ENCODE data around the gene MACROD1.

Gene MACROD1

DNA sequence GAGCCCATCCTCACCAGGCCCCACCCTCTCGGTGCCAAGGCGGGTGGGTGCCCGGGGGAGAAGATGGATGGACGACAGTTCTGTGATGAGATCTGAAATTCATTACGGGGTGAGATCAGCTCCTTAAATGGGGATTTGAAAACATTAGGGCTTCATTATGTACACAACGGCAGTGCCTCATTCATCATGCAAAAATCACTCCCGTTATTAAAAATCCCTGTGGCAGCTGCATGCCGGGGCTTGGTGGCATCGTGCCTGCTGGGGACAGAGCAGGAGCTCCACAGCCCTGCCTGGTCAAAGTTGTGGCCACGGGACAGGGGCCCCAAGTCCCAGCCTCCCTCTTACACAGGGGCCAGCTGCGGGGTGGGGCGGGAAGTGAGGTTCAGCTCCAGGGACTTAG is 159.5 kb downstream of the MACROD1 start:
- H3K4me3 ChIP-seq (ENCODE audit: low read length in 2 of 2), result no peak overlapping the region
- no peak overlapping the region for H3K27ac ChIP-seq (ENCODE audit: low read depth in 2 of 2, low read length in 2 of 2)
- no peak overlapping the region for H3K9ac ChIP-seq (ENCODE audit: low read depth in 1 of 2, low read length in 2 of 2)
- peaks cover 0 to 6% of the 10 kb centered on the region in 2 donors for H3K27me3 ChIP-seq (ENCODE audit: control insufficient read depth in 2 of 2, insufficient read depth in 2 of 2, low read length in 2 of 2)
- H3K36me3 ChIP-seq (ENCODE audit: control insufficient read depth in 2 of 2, insufficient read depth in 2 of 2, low read length in 2 of 2), result no peaks in the 10 kb centered on the region
- H3K4me1 ChIP-seq (ENCODE audit: control insufficient read depth in 2 of 2, insufficient read depth in 2 of 2, low read length in 2 of 2), result peaks cover 0 to 15% of the 10 kb centered on the region in 2 donors
- H3K9me3 ChIP-seq (ENCODE audit: control insufficient read depth in 2 of 2, low read length in 2 of 2), result no peaks in the 10 kb centered on the region

DNA sequence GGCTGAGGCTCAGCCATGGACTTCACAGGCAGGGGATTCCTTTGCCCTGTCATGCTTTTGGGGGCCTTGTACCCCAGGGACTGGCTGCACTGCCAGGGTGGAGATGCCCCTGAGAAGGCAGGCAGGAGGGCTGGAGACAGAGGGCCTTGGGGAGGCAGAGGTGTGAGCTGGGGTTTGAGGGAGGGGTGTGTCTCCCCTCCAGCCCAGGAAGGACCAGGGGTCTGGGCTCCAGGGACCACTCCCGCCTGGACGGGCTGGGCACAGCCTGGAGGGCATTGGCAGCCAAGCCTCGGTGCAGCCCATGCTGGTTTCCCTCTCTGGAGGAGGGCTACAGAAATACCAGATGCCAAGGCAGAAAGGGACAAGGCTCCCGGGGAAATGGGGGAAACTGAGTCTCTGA is 160.2 kb downstream of the MACROD1 start:
- H3K27ac ChIP-seq (ENCODE audit: low read depth in 2 of 2, low read length in 2 of 2), result no peak overlapping the region
- H3K4me3 ChIP-seq (ENCODE audit: low read length in 2 of 2), result no peak overlapping the region
- peaks cover 4 to 15% of the 10 kb centered on the region in 2 donors for H3K4me1 ChIP-seq (ENCODE audit: control insufficient read depth in 2 of 2, insufficient read depth in 2 of 2, low read length in 2 of 2)
- H3K27me3 ChIP-seq (ENCODE audit: control insufficient read depth in 2 of 2, insufficient read depth in 2 of 2, low read length in 2 of 2), result peaks cover 0 to 6% of the 10 kb centered on the region in 2 donors
- no peaks in the 10 kb centered on the region for H3K9me3 ChIP-seq (ENCODE audit: control insufficient read depth in 2 of 2, low read length in 2 of 2)
- H3K36me3 ChIP-seq (ENCODE audit: control insufficient read depth in 2 of 2, insufficient read depth in 2 of 2, low read length in 2 of 2), result no peaks in the 10 kb centered on the region
- no peak overlapping the region for H3K9ac ChIP-seq (ENCODE audit: low read depth in 1 of 2, low read length in 2 of 2)

DNA sequence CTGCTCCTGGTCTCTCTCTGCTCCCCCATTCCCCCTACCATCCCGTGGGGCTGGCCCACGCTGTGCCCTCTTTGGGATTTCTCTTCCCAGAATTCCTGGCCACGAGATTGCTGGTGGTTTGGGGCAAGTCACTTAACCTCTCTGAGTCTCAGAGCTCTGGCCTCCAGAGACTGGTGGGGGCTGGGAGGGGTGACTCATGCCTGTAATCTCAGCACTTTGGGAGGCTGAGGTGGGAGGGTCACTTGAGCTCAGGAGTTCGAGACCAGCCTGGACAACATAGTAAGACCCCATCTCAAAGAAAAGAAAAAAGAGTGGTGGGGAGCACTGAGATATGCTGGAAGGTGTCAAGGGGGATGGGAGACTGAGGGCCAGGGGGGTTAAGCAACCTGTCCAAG is 161.3 kb downstream of the MACROD1 start:
- H3K4me3 ChIP-seq (ENCODE audit: low read length in 2 of 2), result no peak overlapping the region
- H3K4me1 ChIP-seq (ENCODE audit: control insufficient read depth in 2 of 2, insufficient read depth in 2 of 2, low read length in 2 of 2), result peaks cover 12 to 21% of the 10 kb centered on the region in 2 donors
- no peak overlapping the region for H3K27ac ChIP-seq (ENCODE audit: low read depth in 2 of 2, low read length in 2 of 2)

DNA sequence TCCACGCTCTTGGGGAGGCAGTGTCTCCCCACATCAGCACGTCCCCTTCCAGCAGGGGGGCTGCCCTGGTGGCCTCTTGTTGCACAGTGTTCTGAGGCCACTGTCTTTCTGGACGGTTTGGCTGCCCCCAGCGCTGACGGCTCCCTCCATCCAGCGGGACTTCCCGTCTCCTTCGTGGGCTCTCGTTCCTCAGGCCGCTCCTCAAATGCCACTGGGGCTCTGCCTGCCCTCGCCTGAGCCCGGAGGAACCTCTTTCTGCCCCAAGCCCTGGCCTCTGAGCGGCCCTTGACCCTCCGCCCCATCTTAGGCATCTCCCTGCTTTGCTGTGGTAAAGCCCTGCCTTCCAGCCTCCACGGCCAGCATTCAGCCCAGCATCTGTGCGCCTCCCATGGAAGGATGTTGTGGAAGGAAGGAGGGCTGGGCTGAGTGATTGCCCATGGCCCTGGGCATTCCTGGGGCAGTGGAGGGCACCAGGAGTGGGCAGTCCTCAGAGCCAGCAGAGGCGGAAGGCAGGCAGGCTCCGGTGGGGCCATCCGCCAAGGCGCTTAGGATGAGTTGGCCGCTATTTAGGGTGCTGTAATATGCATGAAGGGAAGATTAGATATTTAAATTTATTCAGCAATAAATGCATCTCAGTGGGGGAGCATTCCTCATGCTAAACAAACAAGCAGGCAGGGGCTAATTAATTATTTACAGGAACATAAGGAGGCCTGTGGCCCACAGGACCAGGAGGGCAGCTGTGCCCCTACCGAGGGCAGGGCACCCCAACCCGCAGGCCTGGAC is 161.9 kb downstream of the MACROD1 start:
- H3K9me3 ChIP-seq (ENCODE audit: control insufficient read depth in 2 of 2, low read length in 2 of 2), result no peaks in the 10 kb centered on the region
- no peak overlapping the region for H3K9ac ChIP-seq (ENCODE audit: low read depth in 1 of 2, low read length in 2 of 2)
- H3K27me3 ChIP-seq (ENCODE audit: control insufficient read depth in 2 of 2, insufficient read depth in 2 of 2, low read length in 2 of 2), result peaks cover 0 to 6% of the 10 kb centered on the region in 2 donors
- H3K27ac ChIP-seq (ENCODE audit: low read depth in 2 of 2, low read length in 2 of 2), result no peak overlapping the region
- no peak overlapping the region for H3K4me3 ChIP-seq (ENCODE audit: low read length in 2 of 2)
- no peaks in the 10 kb centered on the region for H3K36me3 ChIP-seq (ENCODE audit: control insufficient read depth in 2 of 2, insufficient read depth in 2 of 2, low read length in 2 of 2)
- H3K4me1 ChIP-seq (ENCODE audit: control insufficient read depth in 2 of 2, insufficient read depth in 2 of 2, low read length in 2 of 2), result peaks cover 15 to 23% of the 10 kb centered on the region in 2 donors

More for the DNA sequence above, 161.3 kb downstream of the MACROD1 start:
- Histone ChIP-seq H3K9me3 (ENCODE audit: control insufficient read depth in 2 of 2, low read length in 2 of 2) (no peaks in the 10 kb centered on the region), H3K27me3 (ENCODE audit: control insufficient read depth in 2 of 2, insufficient read depth in 2 of 2, low read length in 2 of 2) (peaks cover 0 to 6% of the 10 kb centered on the region in 2 donors), H3K36me3 (ENCODE audit: control insufficient read depth in 2 of 2, insufficient read depth in 2 of 2, low read length in 2 of 2) (no peaks in the 10 kb centered on the region), H3K9ac (ENCODE audit: low read depth in 1 of 2, low read length in 2 of 2) (no peak overlapping the region)

DNA sequence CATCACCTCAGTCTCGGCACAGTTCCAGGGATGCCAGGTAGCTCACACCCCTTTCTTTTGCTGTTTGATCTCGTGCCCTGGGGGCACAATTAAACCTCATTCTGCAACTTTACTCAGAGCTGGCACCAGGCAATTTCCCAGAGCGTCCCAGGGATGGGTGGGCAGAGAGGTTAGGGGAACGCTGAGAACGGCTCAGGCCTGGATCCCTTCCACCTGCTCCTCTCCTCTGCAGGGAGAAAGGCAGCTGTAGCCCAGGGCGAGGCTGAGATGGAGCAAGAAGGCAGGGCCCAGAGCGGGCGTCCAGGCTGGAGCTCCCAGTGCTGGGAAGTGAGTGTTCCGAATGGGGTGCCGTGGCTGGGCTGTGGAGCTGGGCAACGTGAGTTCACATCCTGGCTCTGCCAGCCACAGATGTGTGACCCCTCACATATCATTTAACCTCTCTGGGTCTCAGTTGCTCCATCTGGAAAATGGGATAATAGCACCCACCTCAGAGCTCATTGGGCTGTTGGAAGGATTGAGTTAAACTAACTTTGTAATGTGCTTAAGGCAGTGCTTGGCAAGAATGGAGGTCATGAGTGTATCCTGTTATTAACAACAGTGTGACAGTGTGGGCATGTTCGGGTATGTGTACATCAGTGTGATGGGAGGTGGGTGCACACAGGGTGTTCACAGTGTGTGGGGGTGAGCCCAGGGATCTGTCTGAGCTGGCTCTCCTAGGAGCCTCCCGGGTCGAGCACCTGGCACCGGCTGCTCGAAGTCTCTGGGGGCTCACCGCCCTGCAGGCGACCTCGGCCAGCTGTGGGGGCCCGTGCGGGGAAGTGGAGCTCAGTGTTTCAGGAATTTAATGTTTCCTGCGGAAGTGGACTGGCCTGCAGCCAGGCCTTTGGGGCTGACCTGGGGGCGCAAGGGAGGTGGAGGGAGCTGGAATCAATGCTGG is 164.2 kb downstream of the MACROD1 start:
- Histone ChIP-seq H3K9ac (ENCODE audit: low read depth in 1 of 2, low read length in 2 of 2) (no peak overlapping the region), H3K9me3 (ENCODE audit: control insufficient read depth in 2 of 2, low read length in 2 of 2) (no peaks in the 10 kb centered on the region), H3K36me3 (ENCODE audit: control insufficient read depth in 2 of 2, insufficient read depth in 2 of 2, low read length in 2 of 2) (peaks cover 9 to 12% of the 10 kb centered on the region in 2 donors), H3K4me1 (ENCODE audit: control insufficient read depth in 2 of 2, insufficient read depth in 2 of 2, low read length in 2 of 2) (peaks cover 14 to 17% of the 10 kb centered on the region in 2 donors), H3K4me3 (ENCODE audit: low read length in 2 of 2) (no peak overlapping the region), H3K27ac (ENCODE audit: low read depth in 2 of 2, low read length in 2 of 2) (no peak overlapping the region), H3K27me3 (ENCODE audit: control insufficient read depth in 2 of 2, insufficient read depth in 2 of 2, low read length in 2 of 2) (peaks cover 0 to under 1% of the 10 kb centered on the region in 2 donors)

DNA sequence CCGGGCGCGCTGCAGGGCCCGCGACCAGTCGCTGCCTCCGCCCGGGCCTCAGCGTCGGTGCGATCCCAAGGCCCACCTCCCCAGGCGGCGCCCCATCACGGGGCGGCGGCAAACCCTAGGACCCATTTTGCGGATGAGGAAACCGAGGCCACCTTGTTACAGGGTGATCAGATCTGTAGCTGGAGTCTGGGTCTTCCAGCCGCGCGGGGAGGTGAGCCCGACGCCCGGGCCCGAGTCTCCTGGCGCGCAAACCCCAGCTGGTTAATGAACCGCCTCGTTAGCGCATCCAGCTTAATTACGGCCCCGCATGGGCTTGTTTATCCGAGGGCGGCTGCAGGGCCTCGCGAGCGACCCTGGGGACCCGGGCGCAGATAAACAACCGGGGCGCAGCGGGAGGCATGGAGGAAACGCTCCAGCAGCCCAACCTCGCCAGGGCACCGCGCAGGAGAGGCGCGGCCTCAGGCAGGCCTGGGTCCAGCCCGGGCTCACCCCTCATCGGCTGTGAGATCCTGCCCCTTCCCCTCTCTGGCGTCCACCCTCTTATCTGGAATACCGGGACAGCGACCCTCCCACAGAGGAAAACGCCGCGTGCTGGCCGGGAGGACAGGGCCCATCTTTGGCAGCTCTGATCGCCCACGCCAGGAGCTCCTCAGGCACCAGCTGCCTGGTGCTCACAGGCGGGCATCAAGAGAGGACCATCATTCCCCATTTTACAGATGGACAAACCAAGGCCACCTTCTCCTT is 165.0 kb downstream of the MACROD1 start:
- peak overlapping the region in 1 of 2 donors; percentile 54 for H3K9ac ChIP-seq (ENCODE audit: low read depth in 1 of 2, low read length in 2 of 2)
- H3K36me3 ChIP-seq (ENCODE audit: control insufficient read depth in 2 of 2, insufficient read depth in 2 of 2, low read length in 2 of 2), result peaks cover 15 to 19% of the 10 kb centered on the region in 2 donors
- peak overlapping the region; percentile 31 to 43 for H3K4me3 ChIP-seq (ENCODE audit: low read length in 2 of 2)
- no peaks in the 10 kb centered on the region for H3K9me3 ChIP-seq (ENCODE audit: control insufficient read depth in 2 of 2, low read length in 2 of 2)
- no peaks in the 10 kb centered on the region for H3K27me3 ChIP-seq (ENCODE audit: control insufficient read depth in 2 of 2, insufficient read depth in 2 of 2, low read length in 2 of 2)
- H3K4me1 ChIP-seq (ENCODE audit: control insufficient read depth in 2 of 2, insufficient read depth in 2 of 2, low read length in 2 of 2), result peaks cover 12 to 17% of the 10 kb centered on the region in 2 donors
- H3K27ac ChIP-seq (ENCODE audit: low read depth in 2 of 2, low read length in 2 of 2), result no peak overlapping the region

DNA sequence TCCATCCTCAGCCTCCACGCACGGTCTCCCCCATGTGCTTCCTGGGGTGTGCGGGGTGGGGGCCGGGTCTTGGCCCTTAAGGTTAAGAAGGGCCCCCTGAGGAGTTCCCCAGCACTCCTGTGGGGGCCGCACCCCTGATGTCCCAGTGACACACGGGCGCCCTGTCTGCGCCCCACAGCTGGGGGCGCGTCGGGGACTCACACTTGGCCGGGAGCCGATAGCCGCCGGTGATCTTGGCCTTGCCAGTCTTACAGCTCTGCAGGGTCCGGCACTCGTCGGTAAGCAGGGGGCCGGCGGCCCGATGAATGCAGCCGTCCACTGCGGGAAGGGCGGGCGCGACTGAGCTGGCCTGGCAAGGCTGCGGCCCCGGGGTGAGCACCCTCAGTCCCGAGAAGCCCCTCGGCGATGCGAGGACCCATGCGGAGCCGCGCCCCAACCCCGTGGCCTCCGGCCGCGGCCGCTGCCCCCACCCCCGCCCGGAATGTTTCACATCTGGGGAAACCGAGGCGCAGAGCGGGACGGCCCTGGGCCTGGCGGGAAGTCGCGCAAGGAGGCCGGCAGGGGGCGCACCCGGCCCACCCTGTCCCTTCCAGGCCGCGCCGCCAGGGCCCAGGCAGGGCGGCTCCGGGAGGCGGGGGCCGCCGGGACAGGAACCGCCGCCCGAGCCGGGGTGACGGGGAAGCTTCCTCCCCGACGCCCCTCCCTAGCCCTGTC is 165.7 kb downstream of the MACROD1 start:
- Histone ChIP-seq H3K4me1 (ENCODE audit: control insufficient read depth in 2 of 2, insufficient read depth in 2 of 2, low read length in 2 of 2) (peaks cover 12 to 17% of the 10 kb centered on the region in 2 donors), H3K36me3 (ENCODE audit: control insufficient read depth in 2 of 2, insufficient read depth in 2 of 2, low read length in 2 of 2) (peaks cover 19 to 21% of the 10 kb centered on the region in 2 donors), H3K9me3 (ENCODE audit: control insufficient read depth in 2 of 2, low read length in 2 of 2) (no peaks in the 10 kb centered on the region), H3K9ac (ENCODE audit: low read depth in 1 of 2, low read length in 2 of 2) (peak overlapping the region in 1 of 2 donors; percentile 54), H3K27me3 (ENCODE audit: control insufficient read depth in 2 of 2, insufficient read depth in 2 of 2, low read length in 2 of 2) (no peaks in the 10 kb centered on the region), H3K27ac (ENCODE audit: low read depth in 2 of 2, low read length in 2 of 2) (no peak overlapping the region), H3K4me3 (ENCODE audit: low read length in 2 of 2) (peak overlapping the region; percentile 31 to 43)

DNA sequence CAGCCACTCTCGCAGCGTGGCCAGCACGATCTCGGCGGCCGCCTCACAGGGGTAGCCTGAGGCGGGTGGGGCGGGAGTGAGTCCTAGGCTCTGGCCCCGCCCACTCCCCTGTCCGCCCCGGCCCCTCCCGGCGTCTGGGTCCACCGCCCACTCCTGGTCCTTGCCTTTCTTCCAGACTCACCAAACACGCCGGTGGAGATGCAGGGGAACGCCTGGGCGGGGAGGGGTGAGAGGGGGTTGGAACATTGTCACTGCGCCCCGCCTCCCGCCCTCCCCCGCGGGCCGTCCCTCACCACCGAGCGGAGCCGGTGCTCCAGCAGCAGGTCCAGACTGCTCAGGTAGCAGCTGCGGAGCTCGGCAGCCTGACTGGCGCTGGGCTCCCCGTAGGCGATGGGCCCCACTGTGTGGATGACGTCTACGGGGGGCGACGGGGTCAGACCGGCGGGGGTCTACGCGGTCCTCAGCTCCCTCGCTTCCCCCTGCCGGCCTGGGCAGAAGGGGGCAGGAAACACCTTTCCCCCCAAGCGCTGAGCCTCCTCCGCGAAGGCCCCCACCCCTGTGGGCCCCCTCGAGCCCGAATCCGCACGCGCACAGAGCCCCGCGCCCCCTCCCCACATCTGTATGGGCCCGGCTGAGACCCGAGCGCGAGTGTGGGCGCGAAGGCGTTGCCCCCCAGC is 166.4 kb downstream of the MACROD1 start:
- no peak overlapping the region for H3K27ac ChIP-seq (ENCODE audit: low read depth in 2 of 2, low read length in 2 of 2)
- no peaks in the 10 kb centered on the region for H3K9me3 ChIP-seq (ENCODE audit: control insufficient read depth in 2 of 2, low read length in 2 of 2)
- H3K9ac ChIP-seq (ENCODE audit: low read depth in 1 of 2, low read length in 2 of 2), result no peak overlapping the region
- H3K36me3 ChIP-seq (ENCODE audit: control insufficient read depth in 2 of 2, insufficient read depth in 2 of 2, low read length in 2 of 2), result peaks cover 19 to 28% of the 10 kb centered on the region in 2 donors
- no peaks in the 10 kb centered on the region for H3K27me3 ChIP-seq (ENCODE audit: control insufficient read depth in 2 of 2, insufficient read depth in 2 of 2, low read length in 2 of 2)
- H3K4me3 ChIP-seq (ENCODE audit: low read length in 2 of 2), result peak overlapping the region; percentile 16 to 20
- peaks cover 12 to 17% of the 10 kb centered on the region in 2 donors for H3K4me1 ChIP-seq (ENCODE audit: control insufficient read depth in 2 of 2, insufficient read depth in 2 of 2, low read length in 2 of 2)

Measured in mucosa of rectum (tissue), 2 donors.